Uterus (tissue), 2 donors: ENCODE data around the gene SACM1L.

ENCODE experiments used
- CTCF ChIP-seq, 4 experiments: fragments of 200-600 bp in 2 of 4; fragments of 450-650 bp in 2 of 4; sonication (generic) in 2 of 4; IDR thresholded peaks; one replicate each; pipeline ENCODE4 v1.5.1; 2016 to 2019; ENCODE audit warnings: antibody characterized with exemption in 4 of 4, mild to moderate bottlenecking in 2 of 4, moderate library complexity in 1 of 4
- POLR2A ChIP-seq, 2 donors: fragments of 450-650 bp; IDR thresholded peaks; one replicate each; pipeline ENCODE4 v1.6.1; 2016; ENCODE audit warnings: antibody characterized with exemption in 2 of 2, mild to moderate bottlenecking in 1 of 2, moderate library complexity in 1 of 2

- TF ChIP-seq CTCF (IDR thresholded peaks at IDR 0.05) = no peak
- no peak for TF ChIP-seq POLR2A (IDR thresholded peaks at IDR 0.05)
Observed at GRCh38 chr3:45765958-45766357, 76.8 kb downstream of the SACM1L start.
